HFFc6 (cell line): ENCODE results near the gene HAL. TPM values are rescaled to one million over a fixed set of nuclear protein-coding genes. Genes with fewer than 3 reads are reported as not detected.

Experiments
- DNase-seq: peaks from one replicate; pipeline ENCODE4 v3.0.0-alpha.2; 2018
- H3K27ac Mint-ChIP-seq: 2 replicates; pipeline ENCODE4 v1.8.0; 2020; ENCODE audit warnings: mild to moderate bottlenecking, mixed read lengths
- H3K27me3 Mint-ChIP-seq: 2 replicates; pipeline ENCODE4 v1.8.0; 2021; ENCODE audit warnings: mild to moderate bottlenecking, moderate library complexity, mixed read lengths; ENCODE audit not compliant: insufficient read depth
- H3K36me3 Mint-ChIP-seq: 2 replicates; pipeline ENCODE4 v1.8.0; 2021; ENCODE audit warnings: low read depth, mixed read lengths
- H3K4me1 Mint-ChIP-seq: 2 replicates; pipeline ENCODE4 v1.8.0; 2020; ENCODE audit warnings: low read depth, mixed read lengths
- H3K4me3 Mint-ChIP-seq: 2 replicates; pipeline ENCODE4 v1.8.0; 2020; ENCODE audit warnings: mild to moderate bottlenecking, moderate library complexity, mixed read lengths
- H3K9me3 Mint-ChIP-seq: 2 replicates; pipeline ENCODE4 v1.8.0; 2020; ENCODE audit warnings: mild to moderate bottlenecking, mixed read lengths
- CTCF ChIP-seq: fragments of 200-600 bp; sonication (generic); IDR thresholded peaks from 2 replicates; pipeline ENCODE4 v1.5.0; 2021; ENCODE audit warnings: antibody characterized with exemption, mild to moderate bottlenecking
- total RNA-seq, 6 experiments: library from RNA; stranded (reverse); fragmentation: NEBNext Ultra II Directional; extraction: Animal tissue kit (Norgen Biotek cat#: 25700); gene quantifications; 2 replicates in 1 of 6; 3 replicates in 5 of 6; pipeline ENCODE4 v1.2.3, GENCODE V29; 2021

The HAL gene
- total RNA-seq, 6 experiments from 2014 or later, result not detected

- Mint-ChIP-seq H3K4me3 (no peak overlapping the region), H3K27ac (no peak overlapping the region), H3K27me3 (no peaks in the 10 kb centered on the region), H3K9me3 (no peaks in the 10 kb centered on the region), H3K36me3 (no peaks in the 10 kb centered on the region), H3K4me1 (no peaks in the 10 kb centered on the region)
- DNase-seq, result no peak
- TF ChIP-seq CTCF, result no peak
Observed at GRCh38 chr12:96033549-96034389, 37.6 kb upstream of the HAL start.

- TF ChIP-seq CTCF, result no peak
- H3K36me3 Mint-ChIP-seq, result no peaks in the 10 kb centered on the region
- no peak overlapping the region for H3K4me3 Mint-ChIP-seq
- no peaks in the 10 kb centered on the region for H3K9me3 Mint-ChIP-seq
- no peaks in the 10 kb centered on the region for H3K4me1 Mint-ChIP-seq
- no peak overlapping the region for H3K27ac Mint-ChIP-seq
- no peak for DNase-seq
- no peaks in the 10 kb centered on the region for H3K27me3 Mint-ChIP-seq
Observed at GRCh38 chr12:96029826-96030225, 33.7 kb upstream of the HAL start.

DNA sequence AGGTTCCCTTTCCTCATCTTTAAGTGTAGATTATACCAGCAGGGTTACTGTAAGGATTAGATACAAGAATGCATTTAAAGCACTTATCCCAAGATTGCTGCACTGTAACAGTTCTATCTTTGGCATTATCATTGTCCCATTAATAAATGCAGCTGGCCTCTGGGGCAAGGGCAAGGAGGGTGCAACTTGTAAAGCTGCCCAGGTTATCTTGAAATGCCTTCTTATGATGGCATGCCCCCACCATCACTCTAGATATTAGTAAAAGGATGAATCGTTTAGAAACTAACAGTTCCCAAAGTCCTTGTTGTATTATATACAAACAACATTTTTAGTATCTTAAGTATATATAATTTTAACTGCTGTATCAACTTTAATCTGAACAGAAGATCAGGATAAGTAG is 32.4 kb upstream of the HAL start:
- no peak overlapping the region for H3K4me3 Mint-ChIP-seq
- DNase-seq, result no peak
- H3K4me1 Mint-ChIP-seq, result no peaks in the 10 kb centered on the region
- no peak for TF ChIP-seq CTCF
- H3K9me3 Mint-ChIP-seq, result no peaks in the 10 kb centered on the region
- no peaks in the 10 kb centered on the region for H3K36me3 Mint-ChIP-seq
- H3K27ac Mint-ChIP-seq, result no peak overlapping the region
- H3K27me3 Mint-ChIP-seq, result no peaks in the 10 kb centered on the region

DNA sequence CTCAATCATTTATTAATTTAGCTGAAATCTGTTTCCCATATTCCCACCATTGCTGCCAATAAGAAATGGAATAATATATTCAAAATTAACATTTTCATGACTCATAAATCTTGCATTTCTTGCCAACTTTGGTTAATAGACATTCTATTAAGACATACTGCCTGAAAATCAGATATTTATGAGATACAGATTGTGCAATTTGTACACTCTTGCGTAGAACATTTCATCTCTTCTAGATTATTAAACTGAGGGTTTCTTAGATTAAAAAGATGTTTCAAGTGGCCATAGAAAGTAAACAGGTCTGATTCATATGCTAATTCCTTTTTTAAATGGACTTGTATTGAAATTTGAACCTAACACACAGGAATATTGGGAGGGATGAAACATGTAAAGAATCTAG is 30.2 kb upstream of the HAL start:
- no peaks in the 10 kb centered on the region for H3K4me1 Mint-ChIP-seq
- H3K4me3 Mint-ChIP-seq, result no peak overlapping the region
- no peak for DNase-seq
- no peak for TF ChIP-seq CTCF
- H3K9me3 Mint-ChIP-seq, result no peaks in the 10 kb centered on the region
- no peak overlapping the region for H3K27ac Mint-ChIP-seq
- H3K36me3 Mint-ChIP-seq, result no peaks in the 10 kb centered on the region
- no peaks in the 10 kb centered on the region for H3K27me3 Mint-ChIP-seq

DNA sequence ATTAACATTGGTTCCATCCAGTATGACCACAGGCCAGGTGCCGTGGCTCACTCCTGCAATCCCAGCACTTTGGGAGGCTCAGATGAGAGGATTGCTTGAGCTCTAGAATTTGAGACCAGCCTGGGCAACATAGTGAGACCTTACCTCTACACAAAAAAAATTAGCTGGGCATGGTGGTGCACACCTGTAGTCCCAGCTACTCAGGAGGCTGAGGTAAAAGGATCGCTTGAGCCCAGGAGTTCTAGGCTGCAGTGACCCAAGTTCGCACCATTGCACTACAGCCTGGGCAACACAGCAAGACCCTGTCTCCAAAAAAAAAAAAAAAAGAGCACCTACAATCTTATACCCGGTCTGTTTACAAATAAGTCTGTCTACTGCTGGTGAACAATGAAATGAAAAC is 29.4 kb upstream of the HAL start:
- no peak for DNase-seq
- no peak overlapping the region for H3K4me3 Mint-ChIP-seq
- H3K27ac Mint-ChIP-seq, result no peak overlapping the region
- no peaks in the 10 kb centered on the region for H3K36me3 Mint-ChIP-seq
- no peaks in the 10 kb centered on the region for H3K9me3 Mint-ChIP-seq
- no peaks in the 10 kb centered on the region for H3K27me3 Mint-ChIP-seq
- H3K4me1 Mint-ChIP-seq, result no peaks in the 10 kb centered on the region
- no peak for TF ChIP-seq CTCF
